ENCODE data around the gene ITPKC.
A peak's percentile ranks its signal among the peaks of the same experiment; 100 is the strongest.

The ITPKC gene

GRCh38 chr19:40689339-40690049 lies 27.4 kb upstream of the ITPKC start:
- DNase-seq (ENCODE audit: low read depth), result peak; percentile 15
- peak overlapping the region; percentile 97 for H3K4me3 ChIP-seq (ENCODE audit: low read length)
- TF ChIP-seq, protein P1, sequence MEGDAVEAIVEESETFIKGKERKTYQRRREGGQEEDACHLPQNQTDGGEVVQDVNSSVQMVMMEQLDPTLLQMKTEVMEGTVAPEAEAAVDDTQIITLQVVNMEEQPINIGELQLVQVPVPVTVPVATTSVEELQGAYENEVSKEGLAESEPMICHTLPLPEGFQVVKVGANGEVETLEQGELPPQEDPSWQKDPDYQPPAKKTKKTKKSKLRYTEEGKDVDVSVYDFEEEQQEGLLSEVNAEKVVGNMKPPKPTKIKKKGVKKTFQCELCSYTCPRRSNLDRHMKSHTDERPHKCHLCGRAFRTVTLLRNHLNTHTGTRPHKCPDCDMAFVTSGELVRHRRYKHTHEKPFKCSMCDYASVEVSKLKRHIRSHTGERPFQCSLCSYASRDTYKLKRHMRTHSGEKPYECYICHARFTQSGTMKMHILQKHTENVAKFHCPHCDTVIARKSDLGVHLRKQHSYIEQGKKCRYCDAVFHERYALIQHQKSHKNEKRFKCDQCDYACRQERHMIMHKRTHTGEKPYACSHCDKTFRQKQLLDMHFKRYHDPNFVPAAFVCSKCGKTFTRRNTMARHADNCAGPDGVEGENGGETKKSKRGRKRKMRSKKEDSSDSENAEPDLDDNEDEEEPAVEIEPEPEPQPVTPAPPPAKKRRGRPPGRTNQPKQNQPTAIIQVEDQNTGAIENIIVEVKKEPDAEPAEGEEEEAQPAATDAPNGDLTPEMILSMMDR (conservative IDR thresholded peaks at IDR 0.05; ENCODE audit: low read length), result no peak

GRCh38 chr19:40690050-40690692 lies 26.7 kb upstream of the ITPKC start, which contains the start of gene NUMBL:
NUMBL (minus strand) TSS chr19:40690651; CDS start chr19:40690483, 168 bp downstream.
- no peak for DNase-seq (ENCODE audit: low read depth)
- H3K4me3 ChIP-seq (ENCODE audit: low read length), result peak within 1 kb of the TSS; percentile 97
- TF ChIP-seq, protein P1 (conservative IDR thresholded peaks at IDR 0.05; ENCODE audit: low read length), result no peak

DNA sequence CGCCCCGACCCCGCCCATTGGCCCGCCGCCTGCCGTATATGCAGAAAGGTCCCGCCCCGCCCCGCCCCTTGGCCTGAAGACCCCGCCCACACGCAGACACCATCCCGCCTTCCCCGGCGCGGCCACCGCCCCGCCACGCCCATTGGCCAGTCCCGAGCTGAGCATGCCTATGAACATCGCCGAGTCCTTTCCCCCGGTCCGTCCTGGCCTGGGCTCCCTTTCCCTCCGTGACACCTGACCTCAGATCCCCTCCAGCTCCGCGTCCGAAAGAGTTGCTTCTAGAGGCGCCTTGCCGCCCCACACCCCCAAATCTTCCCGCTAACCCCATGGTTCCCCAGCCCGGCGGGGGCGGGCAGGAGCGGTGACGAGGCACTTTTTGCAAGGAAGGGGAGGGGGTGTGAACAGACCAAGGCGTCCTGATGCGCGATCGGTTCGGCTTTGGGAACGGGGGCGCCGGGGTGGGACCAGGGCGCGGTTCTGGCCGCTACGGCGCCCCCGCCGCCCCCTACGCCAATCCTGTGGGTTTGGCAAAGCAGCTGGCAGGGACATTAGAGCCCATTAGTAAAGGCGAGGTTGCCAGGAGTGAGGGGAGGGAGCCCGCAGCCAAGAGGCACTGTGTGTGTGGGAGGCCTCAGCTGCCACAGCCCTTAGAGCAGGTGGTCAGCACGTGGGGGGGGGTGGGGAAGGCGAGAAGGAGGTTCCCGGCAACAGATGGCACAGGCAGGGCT lies 26.1 kb upstream of the ITPKC start:
- H3K4me3 ChIP-seq (ENCODE audit: low read length), result peak overlapping the region; percentile 97
- TF ChIP-seq, protein P1 (conservative IDR thresholded peaks at IDR 0.05; ENCODE audit: low read length), result no peak
- DNase-seq (ENCODE audit: low read depth), result peak; percentile 93

GRCh38 chr19:40691421-40692211 lies 25.3 kb upstream of the ITPKC start:
- TF ChIP-seq, protein P1 (conservative IDR thresholded peaks at IDR 0.05; ENCODE audit: low read length), result no peak
- H3K4me3 ChIP-seq (ENCODE audit: low read length), result no peak overlapping the region
- no peak for DNase-seq (ENCODE audit: low read depth)

DNA sequence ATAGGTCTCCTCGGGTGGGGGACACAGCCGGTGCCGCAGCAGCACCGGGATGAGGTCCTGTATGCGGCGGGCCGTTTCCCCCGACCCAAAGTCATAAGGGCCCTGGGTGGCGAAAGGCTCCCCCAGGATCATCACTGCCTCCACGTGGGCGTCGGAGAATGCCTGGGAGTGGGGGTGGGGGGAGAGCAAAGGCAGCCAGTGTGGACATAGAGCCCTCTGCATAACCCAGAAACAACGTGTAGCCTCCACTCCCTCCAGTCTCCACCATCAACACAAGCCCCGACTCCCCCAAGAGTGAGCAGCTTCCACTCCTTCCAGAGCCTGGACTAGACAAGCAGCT lies 24.7 kb upstream of the ITPKC start:
- DNase-seq (ENCODE audit: low read depth), result no peak
- H3K4me3 ChIP-seq (ENCODE audit: low read length), result no peak overlapping the region
- TF ChIP-seq, protein P1 (conservative IDR thresholded peaks at IDR 0.05; ENCODE audit: low read length), result no peak

GRCh38 chr19:40693150-40693788 lies 23.6 kb upstream of the ITPKC start:
- TF ChIP-seq, protein P1 (conservative IDR thresholded peaks at IDR 0.05; ENCODE audit: low read length), result no peak
- H3K4me3 ChIP-seq (ENCODE audit: low read length), result no peak overlapping the region
- DNase-seq (ENCODE audit: low read depth), result no peak

Measured in AG10803 (cell line).